ENCODE data around the gene C1QL2. TPM values are rescaled to one million over a fixed set of nuclear protein-coding genes. Genes with fewer than 3 reads are reported as not detected.

Gene C1QL2
- polyA plus RNA-seq, 3 donors from 2014 or later: not detected

- Mint-ChIP-seq H3K27me3 (ENCODE audit: low read depth in 3 of 3) (peaks cover 0 to 7% (median 2%) of the 10 kb centered on the region in 3 donors), H3K9me3 (no peaks in the 10 kb centered on the region), H3K4me1 (no peaks in the 10 kb centered on the region), H3K36me3 (no peaks in the 10 kb centered on the region), H3K4me3 (no peak overlapping the region), H3K27ac (no peak overlapping the region)
- no peak for DNase-seq
Observed at GRCh38 chr2:119144806-119145205, 13.7 kb downstream of the C1QL2 start.

- Mint-ChIP-seq H3K27ac (no peak overlapping the region), H3K9me3 (no peaks in the 10 kb centered on the region), H3K36me3 (no peaks in the 10 kb centered on the region), H3K4me1 (no peaks in the 10 kb centered on the region), H3K4me3 (no peak overlapping the region), H3K27me3 (ENCODE audit: low read depth in 3 of 3) (peaks cover 0 to 2% (median 1%) of the 10 kb centered on the region in 3 donors)
- DNase-seq: no peak
Observed at GRCh38 chr2:119142824-119143223, 15.7 kb downstream of the C1QL2 start.

GRCh38 chr2:119137502-119137901 is 21.0 kb downstream of the C1QL2 start:
- no peak for DNase-seq
- Mint-ChIP-seq H3K36me3 (no peaks in the 10 kb centered on the region), H3K27ac (no peak overlapping the region), H3K27me3 (ENCODE audit: low read depth in 3 of 3) (peaks cover 0 to 2% (median 0%) of the 10 kb centered on the region in 3 donors), H3K4me3 (no peak overlapping the region), H3K9me3 (no peaks in the 10 kb centered on the region), H3K4me1 (no peaks in the 10 kb centered on the region)

- no peak for DNase-seq
- Mint-ChIP-seq H3K27me3 (ENCODE audit: low read depth in 3 of 3) (peaks cover 0 to 2% (median 0%) of the 10 kb centered on the region in 3 donors), H3K4me3 (peak overlapping the region in 1 of 5 donors; percentile 25), H3K4me1 (no peaks in the 10 kb centered on the region), H3K9me3 (no peaks in the 10 kb centered on the region), H3K36me3 (no peaks in the 10 kb centered on the region), H3K27ac (no peak overlapping the region)
Observed at GRCh38 chr2:119136872-119137271, 21.7 kb downstream of the C1QL2 start.

GRCh38 chr2:119136093-119136492 is 22.5 kb downstream of the C1QL2 start:
- Mint-ChIP-seq H3K4me1 (no peaks in the 10 kb centered on the region), H3K36me3 (no peaks in the 10 kb centered on the region), H3K27ac (no peak overlapping the region), H3K9me3 (no peaks in the 10 kb centered on the region), H3K4me3 (no peak overlapping the region), H3K27me3 (ENCODE audit: low read depth in 3 of 3) (peaks cover 0 to 2% (median 0%) of the 10 kb centered on the region in 3 donors)
- DNase-seq: no peak

GRCh38 chr2:119134775-119135174 is 23.8 kb downstream of the C1QL2 start:
- Mint-ChIP-seq H3K36me3 (no peaks in the 10 kb centered on the region), H3K4me1 (no peaks in the 10 kb centered on the region), H3K9me3 (no peaks in the 10 kb centered on the region), H3K27me3 (ENCODE audit: low read depth in 3 of 3) (no peaks in the 10 kb centered on the region), H3K4me3 (no peak overlapping the region), H3K27ac (no peak overlapping the region)
- DNase-seq: no peak

- no peaks in the 10 kb centered on the region for H3K36me3 Mint-ChIP-seq
- H3K27me3 Mint-ChIP-seq (ENCODE audit: low read depth in 3 of 3): peaks cover 4 to 6% (median 6%) of the 10 kb centered on the region in 3 donors
- no peak overlapping the region for H3K4me3 Mint-ChIP-seq
- H3K4me1 Mint-ChIP-seq: no peaks in the 10 kb centered on the region
- no peak overlapping the region for H3K27ac Mint-ChIP-seq
- peak; percentile 1 to 9 (median 3) for DNase-seq
- H3K9me3 Mint-ChIP-seq: no peaks in the 10 kb centered on the region
Observed at GRCh38 chr2:119126650-119127049, 31.9 kb downstream of the C1QL2 start.

- no peaks in the 10 kb centered on the region for H3K9me3 Mint-ChIP-seq
- no peak overlapping the region for H3K27ac Mint-ChIP-seq
- H3K27me3 Mint-ChIP-seq (ENCODE audit: low read depth in 3 of 3): peaks cover 4 to 6% (median 6%) of the 10 kb centered on the region in 3 donors
- no peak overlapping the region for H3K4me3 Mint-ChIP-seq
- H3K4me1 Mint-ChIP-seq: no peaks in the 10 kb centered on the region
- DNase-seq: no peak
- no peaks in the 10 kb centered on the region for H3K36me3 Mint-ChIP-seq
Observed at GRCh38 chr2:119123389-119123788, 35.2 kb downstream of the C1QL2 start.

GRCh38 chr2:119122663-119123062 is 35.9 kb downstream of the C1QL2 start:
- Mint-ChIP-seq H3K27me3 (ENCODE audit: low read depth in 3 of 3) (peaks cover 0 to 6% (median 4%) of the 10 kb centered on the region in 3 donors), H3K4me3 (no peak overlapping the region), H3K27ac (no peak overlapping the region), H3K36me3 (no peaks in the 10 kb centered on the region), H3K9me3 (no peaks in the 10 kb centered on the region), H3K4me1 (no peaks in the 10 kb centered on the region)
- DNase-seq: no peak

GRCh38 chr2:119119999-119120756 is 38.4 kb downstream of the C1QL2 start:
- Mint-ChIP-seq H3K4me3 (no peak overlapping the region), H3K9me3 (no peaks in the 10 kb centered on the region)

GRCh38 chr2:119119076-119119785 is 39.3 kb downstream of the C1QL2 start:
- no peaks in the 10 kb centered on the region for H3K9me3 Mint-ChIP-seq
- no peak for DNase-seq
- no peak overlapping the region for H3K27ac Mint-ChIP-seq
- H3K27me3 Mint-ChIP-seq (ENCODE audit: low read depth in 3 of 3): peaks cover 0 to 4% (median 1%) of the 10 kb centered on the region in 3 donors
- no peak overlapping the region for H3K4me3 Mint-ChIP-seq
- H3K4me1 Mint-ChIP-seq: no peaks in the 10 kb centered on the region
- H3K36me3 Mint-ChIP-seq: no peaks in the 10 kb centered on the region

More at GRCh38 chr2:119119999-119120756, 38.4 kb downstream of the C1QL2 start:
- Mint-ChIP-seq H3K27me3 (ENCODE audit: low read depth in 3 of 3) (no peaks in the 10 kb centered on the region), H3K27ac (no peak overlapping the region), H3K4me1 (no peaks in the 10 kb centered on the region), H3K36me3 (no peaks in the 10 kb centered on the region)
- no peak for DNase-seq

- Mint-ChIP-seq H3K27ac (no peak overlapping the region), H3K36me3 (no peaks in the 10 kb centered on the region), H3K27me3 (ENCODE audit: low read depth in 3 of 3) (peaks cover 0 to 7% (median 5%) of the 10 kb centered on the region in 3 donors), H3K9me3 (no peaks in the 10 kb centered on the region), H3K4me1 (no peaks in the 10 kb centered on the region), H3K4me3 (no peak overlapping the region)
- no peak for DNase-seq
Observed at GRCh38 chr2:119117891-119118882, 40.4 kb downstream of the C1QL2 start.

- Mint-ChIP-seq H3K4me1 (no peaks in the 10 kb centered on the region), H3K36me3 (no peaks in the 10 kb centered on the region), H3K27ac (no peak overlapping the region), H3K9me3 (no peaks in the 10 kb centered on the region), H3K4me3 (no peak overlapping the region), H3K27me3 (ENCODE audit: low read depth in 3 of 3) (peaks cover 0 to 7% (median 5%) of the 10 kb centered on the region in 3 donors)
- no peak for DNase-seq
Observed at GRCh38 chr2:119117408-119117807, 41.1 kb downstream of the C1QL2 start.
